GM21717 (cell line): Measurements from ENCODE around the gene TMC5.

Source experiments
- ATAC-seq: cut with Tn5 transposase; IDR thresholded peaks from one replicate; pipeline ENCODE4 v1.9.1; 2021; ENCODE audit warnings: mild to moderate bottlenecking, moderate library complexity; ENCODE audit not compliant: unreplicated experiment

TMC5 gene

DNA sequence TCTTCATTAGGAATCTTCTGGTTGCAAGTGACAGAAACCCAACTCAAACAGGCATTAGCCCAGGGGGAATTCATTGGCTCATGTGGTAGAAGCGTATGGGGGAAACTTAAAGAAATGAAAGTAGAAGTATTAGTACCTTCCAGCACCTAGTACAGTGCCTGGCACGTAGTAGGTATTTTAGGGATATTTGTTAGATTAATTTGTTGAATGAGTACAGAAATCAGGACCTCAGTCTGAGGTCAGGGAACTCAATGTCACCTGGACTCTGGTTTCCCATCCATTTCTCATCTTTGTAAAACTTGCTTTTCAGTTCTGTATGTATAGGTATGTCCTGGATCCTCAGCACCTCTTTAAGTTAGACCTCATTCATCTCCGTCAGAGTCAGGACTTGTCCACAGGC lies 32.5 kb downstream of the TMC5 start:
- no peak for ATAC-seq

- ATAC-seq = no peak
Observed at GRCh38 chr16:19458722-19459379, 41.2 kb downstream of the TMC5 start.

DNA sequence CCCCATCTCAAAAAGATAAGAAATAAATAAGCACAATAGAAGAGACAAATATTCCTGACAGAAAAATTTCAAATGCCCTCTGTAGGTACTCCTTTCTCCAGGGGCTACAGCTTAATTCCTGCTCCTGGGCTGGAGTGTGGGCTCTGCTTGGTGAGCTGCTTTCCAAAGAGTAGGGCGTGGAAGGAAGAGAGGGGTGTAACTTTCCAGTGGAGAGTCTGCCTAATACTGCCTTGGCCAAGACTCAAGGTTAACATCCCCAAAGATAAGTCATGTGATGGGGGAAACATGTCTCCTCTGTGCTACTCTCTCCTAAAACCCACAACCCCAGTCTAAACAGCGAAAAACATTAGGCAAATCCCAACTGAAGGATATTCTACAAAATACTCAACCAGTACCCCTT lies 42.7 kb downstream of the TMC5 start:
- no peak for ATAC-seq

GRCh38 chr16:19463468-19464315 lies 46.0 kb downstream of the TMC5 start:
- no peak for ATAC-seq

GRCh38 chr16:19468300-19468699 lies 50.6 kb downstream of the TMC5 start:
- ATAC-seq = no peak

DNA sequence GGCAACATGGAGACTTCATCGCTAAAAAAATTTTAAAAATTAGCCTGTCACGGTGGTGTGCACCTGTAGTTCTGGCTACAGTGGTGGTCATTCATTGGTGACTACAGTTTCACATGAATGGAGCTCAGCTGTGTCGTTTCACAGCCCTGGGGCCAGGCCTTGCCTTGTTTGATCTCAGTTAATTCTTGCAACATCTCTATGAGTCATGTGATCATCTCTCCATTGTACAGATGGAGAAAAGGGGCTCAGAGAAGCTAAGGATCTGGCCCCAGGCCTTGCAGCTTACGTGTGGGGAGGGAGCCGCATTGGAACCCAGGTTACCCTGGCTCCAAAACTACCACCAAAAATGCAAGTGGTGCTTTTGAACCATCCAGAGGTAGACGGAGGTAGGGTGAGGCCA lies 54.8 kb downstream of the TMC5 start:
- ATAC-seq = no peak

DNA sequence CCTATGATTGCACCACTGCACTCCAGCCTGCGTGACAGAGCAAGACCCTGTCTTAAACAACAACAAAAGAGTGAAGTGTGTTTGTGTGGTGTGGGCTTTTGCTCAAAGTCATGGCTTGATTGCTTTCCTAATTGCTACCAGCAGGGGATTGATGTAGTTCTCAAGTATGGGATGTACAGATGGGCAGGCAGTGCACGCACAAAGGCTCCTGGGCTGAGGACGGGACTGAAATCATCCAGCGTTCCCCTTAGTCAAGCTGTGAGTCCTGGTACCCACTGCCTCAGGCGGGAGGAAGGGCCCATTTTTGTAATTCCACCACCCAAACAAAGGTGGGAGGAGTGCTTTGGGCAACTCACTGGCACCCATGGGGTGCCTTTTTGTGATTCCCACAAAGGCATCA lies 56.9 kb downstream of the TMC5 start:
- no peak for ATAC-seq

DNA sequence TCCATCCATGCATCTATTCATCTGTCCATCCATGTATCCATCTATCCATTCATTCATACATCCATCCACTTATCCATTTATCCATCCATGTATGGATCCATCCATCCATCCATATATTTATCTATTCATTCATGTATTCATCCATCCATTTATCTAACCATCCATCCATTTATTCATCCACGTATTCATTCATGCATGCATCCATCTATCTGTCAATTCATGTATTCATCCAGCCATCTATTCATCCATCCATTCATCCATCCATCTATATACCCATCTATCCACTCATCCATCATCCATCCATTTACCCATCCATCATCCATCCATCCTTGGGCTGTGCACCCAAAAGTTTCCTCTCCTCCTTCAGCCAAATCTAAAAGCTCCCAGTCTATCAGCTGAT lies 60.8 kb downstream of the TMC5 start:
- no peak for ATAC-seq

GRCh38 chr16:19479302-19479721 lies 61.6 kb downstream of the TMC5 start:
- no peak for ATAC-seq

DNA sequence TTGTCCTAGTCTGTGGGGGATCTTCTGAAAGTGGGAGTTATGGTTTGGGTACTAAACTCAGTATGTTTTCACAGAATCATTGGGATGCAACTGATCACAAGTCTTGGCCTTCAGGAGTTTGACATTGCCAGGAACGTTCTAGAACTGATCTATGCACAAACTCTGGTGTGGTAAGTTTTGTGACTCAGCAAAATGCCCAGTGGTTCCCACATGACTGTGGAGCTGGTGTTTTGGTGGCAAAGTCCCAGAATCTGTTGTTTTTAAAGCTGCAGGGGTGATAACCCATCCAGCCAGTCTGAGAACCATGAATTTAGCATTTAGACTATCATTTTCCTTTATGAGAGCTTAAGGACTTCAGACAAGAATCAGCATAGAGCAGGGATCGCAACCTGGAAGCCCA lies 63.6 kb downstream of the TMC5 start:
- ATAC-seq = no peak

- no peak for ATAC-seq
Observed at GRCh38 chr16:19481769-19482168, 64.1 kb downstream of the TMC5 start.

DNA sequence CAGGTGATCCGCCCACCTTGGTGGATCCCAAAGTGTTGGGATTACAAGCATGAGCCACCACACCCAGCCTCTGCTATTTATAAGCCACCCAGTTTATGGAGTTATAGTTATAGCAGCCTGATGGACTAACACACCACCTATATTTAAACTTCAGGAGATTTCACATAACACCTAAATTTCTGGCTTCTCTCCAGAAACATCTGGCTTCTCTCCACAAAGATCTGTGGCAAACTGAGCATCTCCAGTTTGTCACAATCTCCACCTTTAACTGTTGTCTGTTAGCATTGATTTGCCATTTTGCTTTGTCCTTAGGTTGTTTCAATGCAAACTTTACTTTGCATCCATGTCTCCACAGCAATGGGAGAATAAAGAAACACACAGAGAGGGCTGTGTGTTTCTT lies 64.6 kb downstream of the TMC5 start:
- ATAC-seq = no peak

GRCh38 chr16:19484096-19484495 lies 66.4 kb downstream of the TMC5 start:
- ATAC-seq = no peak

GRCh38 chr16:19485611-19486010 lies 67.9 kb downstream of the TMC5 start:
- ATAC-seq = no peak

DNA sequence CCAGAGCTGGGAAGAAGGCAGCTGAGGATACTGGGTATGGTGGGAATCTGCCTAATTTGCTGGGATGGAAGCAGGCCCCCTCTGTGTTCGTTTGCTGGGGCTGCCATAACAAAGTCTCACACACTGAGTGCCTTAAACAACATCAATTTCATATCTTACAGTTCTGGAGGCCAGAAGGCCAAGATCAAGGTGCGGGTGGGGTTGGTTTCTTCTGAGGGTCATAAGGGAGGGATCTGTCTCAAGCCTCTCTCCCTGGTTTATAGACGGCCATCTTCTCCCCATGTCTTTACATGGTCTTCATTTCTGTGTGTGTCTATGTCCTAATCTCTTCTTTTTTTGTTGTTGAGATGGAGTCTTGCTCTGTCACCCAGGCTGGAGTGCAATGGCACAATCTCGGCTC lies 68.4 kb downstream of the TMC5 start:
- no peak for ATAC-seq

- no peak for ATAC-seq
Observed at GRCh38 chr16:19486750-19487325, 69.2 kb downstream of the TMC5 start.

GRCh38 chr16:19488213-19488640 lies 70.5 kb downstream of the TMC5 start:
- ATAC-seq = no peak

GRCh38 chr16:19490619-19491018 lies 72.9 kb downstream of the TMC5 start:
- no peak for ATAC-seq

DNA sequence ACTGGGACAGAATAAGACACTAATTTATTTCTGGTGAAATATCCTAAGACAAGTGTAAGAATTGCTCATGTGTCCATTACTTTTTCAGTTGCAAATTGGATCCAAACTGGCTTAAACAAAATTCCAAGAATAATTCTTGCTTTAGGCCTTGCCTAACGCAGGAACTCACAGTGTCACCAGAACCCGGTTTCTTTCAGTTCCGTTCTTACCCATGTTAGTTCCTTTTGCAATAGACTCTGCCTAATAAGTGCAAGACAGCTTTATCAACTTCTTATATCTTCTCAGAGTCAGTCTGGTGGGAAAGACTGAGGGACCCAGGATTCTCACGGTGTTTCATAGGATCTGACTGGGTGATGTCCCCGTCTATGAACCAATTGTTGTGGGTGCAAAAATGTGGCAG lies 79.5 kb downstream of the TMC5 start:
- ATAC-seq = no peak

DNA sequence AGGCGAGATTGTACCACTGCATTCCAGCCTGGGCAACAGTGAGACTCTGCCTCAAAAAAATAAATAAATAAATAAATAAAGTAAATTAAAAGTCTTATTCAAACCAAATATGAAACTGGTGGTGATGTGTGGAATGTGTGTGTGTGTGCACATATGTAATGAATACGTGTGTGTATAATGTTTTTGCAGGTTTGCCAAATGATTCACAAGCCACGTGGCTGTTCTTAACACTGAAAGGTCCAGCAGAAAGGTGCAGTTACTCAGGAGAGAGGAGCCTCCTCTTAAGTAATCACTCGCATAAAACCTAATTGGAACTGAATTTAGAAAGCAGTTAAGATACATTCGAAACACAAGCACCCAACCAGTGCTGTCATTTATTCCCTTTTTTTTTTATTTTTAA lies 81.3 kb downstream of the TMC5 start:
- no peak for ATAC-seq

- no peak for ATAC-seq
Observed at GRCh38 chr16:19499481-19499880, 81.8 kb downstream of the TMC5 start.
